B cell (primary cell): ENCODE data around the gene TEX14. TPM values are rescaled to one million over a fixed set of nuclear protein-coding genes. Genes with fewer than 3 reads are reported as not detected.

ENCODE experiments used
- ATAC-seq: fragments of 200-7000 bp; cut with Tn5 transposase; one replicate; pipeline ENCODE4 v1.10.0; 2021; ENCODE audit warnings: low read depth, mild to moderate bottlenecking, moderate number of reproducible peaks, moderate library complexity
- CTCF ChIA-PET: fragments of 350-600 bp; sonication (Branson Sonifier 250); formaldehyde crosslinking; loops from one replicate; lab custom pipeline; 2021; ENCODE audit warnings: antibody characterized with exemption, inconsistent platforms; lab: Charles Lee
- POLR2A ChIA-PET: fragments of 350-600 bp; sonication (Branson Sonifier 250); formaldehyde crosslinking; loops from one replicate; lab custom pipeline; 2021; ENCODE audit warnings: antibody characterized with exemption; lab: Charles Lee
- DNase-seq: peaks from one replicate; pipeline ENCODE4 v3.0.0; 2013
- H2AFZ ChIP-seq: 2 replicates; pipeline ENCODE4 v1.6.1; 2012; ENCODE audit warnings: mild to moderate bottlenecking, low read depth, low read length; ENCODE audit not compliant: insufficient read depth, poor library complexity, severe bottlenecking
- H3K27ac ChIP-seq, 2 donors: 1 replicate in 1 of 2; 2 replicates in 1 of 2; pipeline ENCODE4 v1.5.1; 2012 to 2013; ENCODE audit warnings: low read length in 2 of 2, mild to moderate bottlenecking in 2 of 2, moderate library complexity in 1 of 2
- H3K27me3 ChIP-seq, 4 experiments: fragments of 200-600 bp in 1 of 4; sonication (generic) in 1 of 4; replicated peaks in 1 of 4; 1 replicate in 2 of 4; 2 replicates in 2 of 4; pipeline versions ENCODE4 v1.6.1 to v1.7.0; 2013 to 2016; ENCODE audit warnings: low read length in 3 of 4, mild to moderate bottlenecking in 2 of 4, mixed read lengths in 1 of 4, moderate library complexity in 1 of 4; ENCODE audit not compliant: insufficient read depth in 4 of 4, control insufficient read depth in 3 of 4; ENCODE audit errors: control extremely low read depth in 1 of 4
- H3K36me3 ChIP-seq, 2 experiments: replicated peaks in 1 of 2; 1 replicate in 1 of 2; 2 replicates in 1 of 2; pipeline versions ENCODE4 v1.6.1 to v1.7.1; 2013; ENCODE audit warnings: low read length in 1 of 2; ENCODE audit not compliant: insufficient read depth in 2 of 2, control insufficient read depth in 1 of 2; ENCODE audit errors: control extremely low read depth in 1 of 2, extremely low read depth in 1 of 2
- H3K4me1 ChIP-seq, 2 donors: fragments of 200-600 bp in 1 of 2; sonication (generic) in 1 of 2; 1 replicate in 1 of 2; 2 replicates in 1 of 2; pipeline versions ENCODE4 v1.5.1 to v1.6.1; 2013 to 2017; ENCODE audit warnings: low read length in 2 of 2; ENCODE audit not compliant: control insufficient read depth in 2 of 2, insufficient read depth in 2 of 2
- H3K4me2 ChIP-seq: replicated peaks from 2 replicates; pipeline ENCODE3; 2012; ENCODE audit warnings: mild to moderate bottlenecking, low read depth, low read length; ENCODE audit not compliant: poor library complexity, severe bottlenecking
- H3K4me3 ChIP-seq, 5 experiments: fragments of 200-600 bp in 1 of 5; sonication (generic) in 1 of 5; 1 replicate in 3 of 5; 2 replicates in 2 of 5; pipeline versions ENCODE4 v1.5.1 to v1.7.0; 2011 to 2016; ENCODE audit warnings: low read length in 4 of 5, mild to moderate bottlenecking in 4 of 5, low read depth in 2 of 5, control low read depth in 1 of 5, moderate library complexity in 1 of 5; ENCODE audit not compliant: insufficient read depth in 1 of 5; ENCODE audit errors: control extremely low read depth in 1 of 5, extremely low read depth in 1 of 5
- H3K79me2 ChIP-seq: fragments of 200-600 bp; sonication (generic); one replicate; pipeline ENCODE4 v1.6.0; 2016; ENCODE audit warnings: low read length; ENCODE audit not compliant: control insufficient read depth, insufficient read depth
- H3K9ac ChIP-seq: fragments of 200-600 bp; sonication (generic); 2 replicates; pipeline ENCODE4 v1.6.1; 2017; ENCODE audit warnings: mild to moderate bottlenecking, low read length, moderate library complexity
- H3K9me3 ChIP-seq, 3 donors: one replicate each; pipeline versions ENCODE4 v1.6.1 to v1.7.1; 2013; ENCODE audit warnings: low read length in 2 of 3; ENCODE audit not compliant: control insufficient read depth in 2 of 3, insufficient read depth in 1 of 3; ENCODE audit errors: control extremely low read depth in 1 of 3
- H4K20me1 ChIP-seq: 2 replicates; pipeline ENCODE4 v1.6.0; 2012; ENCODE audit warnings: mild to moderate bottlenecking, low read length; ENCODE audit not compliant: insufficient read depth, control insufficient read depth, poor library complexity, severe bottlenecking
- H3K27ac Mint-ChIP-seq: one replicate; pipeline ENCODE4 v1.8.0; 2021; ENCODE audit warnings: mixed read lengths
- H3K27me3 Mint-ChIP-seq: one replicate; pipeline ENCODE4 v1.8.0; 2021; ENCODE audit warnings: mixed read lengths
- H3K4me1 Mint-ChIP-seq: one replicate; pipeline ENCODE4 v1.8.0; 2021; ENCODE audit warnings: mixed read lengths
- H3K4me3 Mint-ChIP-seq: one replicate; pipeline ENCODE4 v1.8.0; 2021; ENCODE audit warnings: mixed read lengths
- H3K9me3 Mint-ChIP-seq: one replicate; pipeline ENCODE4 v1.8.0; 2022; ENCODE audit warnings: mixed read lengths; ENCODE audit not compliant: insufficient read depth
- CTCF ChIP-seq: fragments of 200-600 bp; IDR thresholded peaks from one replicate; pipeline ENCODE4 v1.8.0; 2022; ENCODE audit warnings: antibody characterized with exemption, mild to moderate bottlenecking
- EZH2 ChIP-seq: IDR thresholded peaks from 2 replicates; pipeline ENCODE4 v1.6.1; 2012; ENCODE audit warnings: borderline replicate concordance, low read depth, mild to moderate bottlenecking, moderate library complexity, low read length; ENCODE audit not compliant: insufficient read depth, poor library complexity, severe bottlenecking
- WGBS: methylation state at CpG from one replicate; pipeline ENCODE4 v1.1.5; 2013; ENCODE audit warnings: missing lambda C conversion rate; ENCODE audit not compliant: insufficient coverage; 5-methylcytosine and 5-hydroxymethylcytosine counted together
- intact Hi-C: fragments of 100-400 bp; cut with micrococcal nuclease; formaldehyde crosslinking; loops from one replicate; pipeline ENCODE4 v1.10.0; 2022
- polyA plus RNA-seq: library from polyadenylated mRNA; depleted of rRNA; stranded (reverse); fragments of >200 nt; gene quantifications from 2 replicates; pipeline ENCODE4 v1.2.3, GENCODE V29; 2012
- total RNA-seq, 2 donors: library from RNA; stranded (reverse); fragments of 120-200 nt in 1 of 2; gene quantifications; 1 replicate in 1 of 2; 2 replicates in 1 of 2; pipeline versions ENCODE4 v1.2.3 to v1.2.4, GENCODE V29; 2013 to 2022

The TEX14 gene
- total and polyA plus RNA-seq, 2 donors (not counting 1 experiment from before 2014, with no cell fraction given) = 0.10 to 0.20 TPM

GRCh38 chr17:58611331-58611730, 80.5 kb downstream of the TEX14 start:
- Histone ChIP-seq H3K27me3 (no peaks in the 10 kb centered on the region), H3K27ac (no peak overlapping the region), H4K20me1 (no peaks in the 10 kb centered on the region), H3K4me1 (peaks cover 0 to 5% of the 10 kb centered on the region in 2 donors), H3K9ac (no peak overlapping the region), H3K79me2 (no peaks in the 10 kb centered on the region), H2AFZ (no peak overlapping the region), H3K36me3 (no peaks in the 10 kb centered on the region), H3K9me3 (no peaks in the 10 kb centered on the region), H3K4me2 (no peak overlapping the region), H3K4me3 (no peak overlapping the region)
- no peak overlapping the region for H3K4me3 Mint-ChIP-seq
- H3K9me3 Mint-ChIP-seq = no peaks in the 10 kb centered on the region
- 91% methylated on average over 3 of the region's 4 CpGs for WGBS
- H3K27me3 Mint-ChIP-seq = no peaks in the 10 kb centered on the region
- intact Hi-C loops = no loop called here
- ChIA-PET CTCF (no interaction called here), POLR2A (no interaction called here)
- peaks cover 8% of the 10 kb centered on the region for H3K4me1 Mint-ChIP-seq
- DNase-seq = no peak
- ATAC-seq = no peak
- TF ChIP-seq CTCF = no peak
- TF ChIP-seq EZH2 = no peak
- no peak overlapping the region for H3K27ac Mint-ChIP-seq

DNA sequence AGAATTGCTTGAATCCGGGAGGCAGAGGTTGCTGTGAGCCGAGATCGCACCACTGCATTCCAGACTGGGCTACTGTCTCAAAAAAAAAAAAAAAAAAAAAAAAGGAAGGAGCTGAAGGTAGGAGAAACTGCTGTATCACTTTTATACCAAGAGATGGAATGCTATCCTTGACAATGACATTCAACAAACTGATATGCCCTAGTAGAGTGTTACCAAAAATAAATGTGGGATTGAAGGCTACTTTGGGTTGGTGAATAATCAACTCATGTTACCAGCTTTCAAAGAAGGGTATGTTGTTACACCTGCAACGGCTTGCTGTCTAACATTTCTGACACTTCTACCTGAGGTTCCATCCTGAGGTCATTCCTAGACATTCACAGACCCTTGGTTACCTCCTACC, 84.9 kb downstream of the TEX14 start:
- Histone ChIP-seq H3K4me3 (no peak overlapping the region), H2AFZ (no peak overlapping the region), H3K36me3 (no peaks in the 10 kb centered on the region), H3K9ac (no peak overlapping the region), H3K27ac (no peak overlapping the region), H3K4me2 (no peak overlapping the region), H3K9me3 (no peaks in the 10 kb centered on the region), H4K20me1 (no peaks in the 10 kb centered on the region), H3K79me2 (no peaks in the 10 kb centered on the region), H3K4me1 (no peaks in the 10 kb centered on the region), H3K27me3 (no peaks in the 10 kb centered on the region)
- no peak overlapping the region for H3K27ac Mint-ChIP-seq
- DNase-seq (no peak), ATAC-seq (no peak)
- H3K4me3 Mint-ChIP-seq = no peak overlapping the region
- WGBS = 78% methylated on average over 1 of the region's 4 CpGs
- CTCF ChIA-PET = interaction anchor here (0.7 kb wide), 1 partner anchor 709 kb away, joined by 5 read pairs; no protein-coding TSS in a partner anchor
- TF ChIP-seq CTCF (no peak), EZH2 (no peak)
- no peaks in the 10 kb centered on the region for H3K9me3 Mint-ChIP-seq
- no peaks in the 10 kb centered on the region for H3K27me3 Mint-ChIP-seq
- intact Hi-C loops = no loop called here
- H3K4me1 Mint-ChIP-seq = no peaks in the 10 kb centered on the region
- POLR2A ChIA-PET = no interaction called here
